K562 (cell line): Measurements from ENCODE around the gene ADCY9. TPM values are rescaled to one million over a fixed set of nuclear protein-coding genes. Genes with fewer than 3 reads are reported as not detected.

ENCODE experiments used
- ATAC-seq: fragments of 200-7000 bp; cut with Tn5 transposase; 3 replicates; pipeline ENCODE4 v1.9.1; 2020; ENCODE audit warnings: moderate library complexity
- BruUV-seq: library from RNA; stranded (reverse); fragments of 400-500 nt; replicated peaks from 2 replicates; lab custom pipeline; 2021; lab: Mats Ljungman, UMichigan
- CTCF ChIA-PET: fragments of 300-600 bp; formaldehyde crosslinking; extraction: SDS; loops from one replicate; lab custom pipeline; 2021; ENCODE audit warnings: low intra/inter-chr PET ratio; lab: Yijun Ruan, JAX
- POLR2A ChIA-PET: fragments of 300-600, 350-650 bp; sonication (Branson Sonifier 250); formaldehyde crosslinking; extraction: SDS; loops from one replicate; lab custom pipeline; 2021; ENCODE audit warnings: antibody characterized with exemption, inconsistent platforms; lab: Yijun Ruan, JAX
- DNase-seq, 4 experiments: peaks; one replicate each; pipeline versions ENCODE4 v3.0.0 to v3.0.0-alpha.2; 2011 to 2018; ENCODE audit warnings: low spot score in 3 of 4, mixed read lengths in 3 of 4; ENCODE audit errors: extremely low read depth in 1 of 4
- FAIRE-seq: peaks from 2 replicates; lab custom pipeline; 2011; peaks lifted over from hg19 to GRCh38; lab: Jason Lieb, UNC
- H2AFZ ChIP-seq: 2 replicates; pipeline ENCODE4 v1.6.0; 2011; ENCODE audit warnings: low read depth, low read length, control low read depth, inconsistent platforms
- H3K27ac ChIP-seq: fragments of 200-600 bp; 3 replicates; pipeline ENCODE4 v1.8.0; 2011; ENCODE audit warnings: low read depth, mild to moderate bottlenecking, control low read depth, inconsistent platforms, low read length, moderate library complexity, mixed read lengths; ENCODE audit errors: extremely low read depth
- H3K27me3 ChIP-seq, 2 experiments: fragments of 300-600 bp in 1 of 2; 2 replicates in 1 of 2; 3 replicates in 1 of 2; pipeline versions ENCODE4 v1.6.0 to v1.8.0; 2011; ENCODE audit warnings: inconsistent platforms in 2 of 2, low read length in 2 of 2, mild to moderate bottlenecking in 1 of 2, mixed read lengths in 1 of 2, moderate library complexity in 1 of 2; ENCODE audit not compliant: control insufficient read depth in 2 of 2, insufficient read depth in 2 of 2
- H3K36me3 ChIP-seq: fragments of 300-600 bp; 3 replicates; pipeline ENCODE4 v1.8.0; 2011; ENCODE audit warnings: mild to moderate bottlenecking, low read length, inconsistent platforms; ENCODE audit not compliant: control insufficient read depth, insufficient read depth
- H3K4me1 ChIP-seq, 2 experiments: fragments of 200-600 bp in 1 of 2; replicated peaks in 1 of 2; 2 replicates in 1 of 2; 3 replicates in 1 of 2; pipeline versions ENCODE4 v1.5.1 to v1.8.0; 2011; ENCODE audit warnings: inconsistent platforms in 2 of 2, low read length in 2 of 2, mild to moderate bottlenecking in 1 of 2, mixed read lengths in 1 of 2, moderate library complexity in 1 of 2; ENCODE audit not compliant: control insufficient read depth in 2 of 2, insufficient read depth in 2 of 2
- H3K4me2 ChIP-seq: 2 replicates; pipeline ENCODE4 v1.6.1; 2011; ENCODE audit warnings: low read length, control low read depth, inconsistent platforms, mixed read lengths; ENCODE audit not compliant: insufficient read depth
- H3K4me3 ChIP-seq: fragments of 200-600 bp; sonication (generic), shearing (Covaris generic); 2 replicates; pipeline ENCODE4 v1.5.1; 2016; ENCODE audit warnings: control low read depth, inconsistent platforms
- H3K79me2 ChIP-seq: fragments of 200-600 bp; 3 replicates; pipeline ENCODE4 v1.8.0; 2011; ENCODE audit warnings: low read length, inconsistent platforms; ENCODE audit not compliant: control insufficient read depth, insufficient read depth
- H3K9ac ChIP-seq, 2 experiments: 2 replicates each; pipeline versions ENCODE4 v1.6.0 to v1.6.1; 2011; ENCODE audit warnings: low read depth in 2 of 2, low read length in 2 of 2, control low read depth in 1 of 2, inconsistent platforms in 1 of 2, mild to moderate bottlenecking in 1 of 2, mixed read lengths in 1 of 2; ENCODE audit not compliant: insufficient read depth in 1 of 2
- H3K9me1 ChIP-seq: one replicate; pipeline ENCODE4 v1.6.0; 2011; ENCODE audit warnings: inconsistent platforms, mild to moderate bottlenecking, low read length, moderate library complexity; ENCODE audit not compliant: control insufficient read depth, insufficient read depth
- H3K9me3 ChIP-seq: replicated peaks from 2 replicates; pipeline ENCODE4 v1.5.1; 2011; ENCODE audit warnings: low read depth, low read length, inconsistent platforms; ENCODE audit not compliant: control insufficient read depth, insufficient read depth
- H4K20me1 ChIP-seq: replicated peaks from 2 replicates; pipeline ENCODE4 v1.6.1; 2011; ENCODE audit warnings: low read length, inconsistent platforms, mixed read lengths; ENCODE audit not compliant: control insufficient read depth, insufficient read depth
- SUPT5H ChIP-seq: fragments of 450-650 bp; IDR thresholded peaks from 2 replicates; pipeline ENCODE4 v1.6.1; 2016
- TCF3 ChIP-seq: sonication (generic); formaldehyde crosslinking; IDR thresholded peaks from 2 replicates; pipeline ENCODE4 v1.4.0; 2020; ENCODE audit warnings: mild to moderate bottlenecking, missing genetic modification reagents
- TFAM ChIP-seq: fragments of 250-450 bp; sonication (Bioruptor Pico); conservative IDR thresholded peaks from 2 replicates; pipeline ENCODE4 v1.5.0; 2021; ENCODE audit warnings: mild to moderate bottlenecking, moderate library complexity
- ZBTB17 ChIP-seq: fragments of 450-650 bp; formaldehyde crosslinking; IDR thresholded peaks from 2 replicates; pipeline ENCODE4 v1.4.0; 2020; ENCODE audit warnings: mild to moderate bottlenecking
- ZNF384 ChIP-seq: IDR thresholded peaks from 2 replicates; pipeline ENCODE4 v1.6.1; 2012; ENCODE audit warnings: low read depth, low read length, improper control_type of control experiment
- WGBS: fragments of 100-300 bp; shearing (Covaris generic); methylation state at CpG from one replicate; pipeline ENCODE4 v1.1.6; 2016; ENCODE audit warnings: low coverage, mixed read lengths; ENCODE audit not compliant: insufficient coverage; ENCODE audit errors: missing lambda C conversion rate; 5-methylcytosine and 5-hydroxymethylcytosine counted together
- in situ Hi-C: fragments of 300-500 bp; cut with MboI; formaldehyde crosslinking; loops from 4 replicates; pipeline ENCODE4 v1.15.0; 2018; ENCODE audit warnings: inconsistent platforms, mixed read lengths
- intact Hi-C: fragments of 100-400 bp; cut with micrococcal nuclease; formaldehyde crosslinking; loops from 2 replicates; pipeline ENCODE4 v1.14.2; 2022
- polyA plus RNA-seq, 8 experiments: library from polyadenylated mRNA; depleted of rRNA in 4 of 8; stranded (reverse) in 5 of 8; unstranded in 3 of 8; fragments of >200 nt; fragmentation: Nextera tagmentation in 2 of 8; fragmentation: Illumina TruSeq in 1 of 8; extraction: Ambion mirVana in 2 of 8; extraction: Trizol in 1 of 8; gene quantifications; 2 replicates each; pipeline versions ENCODE4 v1.2.1 to v1.2.3, GENCODE V29; 2011 to 2014; ENCODE audit warnings: inconsistent platforms in 1 of 8, missing spikeins in 1 of 8
- total RNA-seq, 7 experiments: library from RNA; depleted of rRNA in 6 of 7; stranded (reverse); fragments of >200 nt in 6 of 7; fragmentation: Illumina TruSeq in 2 of 7; extraction: Trizol in 2 of 7; gene quantifications; 2 replicates each; pipeline versions ENCODE4 v1.2.1 to v1.2.3, GENCODE V29; 2011 to 2021; ENCODE audit warnings: low replicate concordance in 1 of 7
- TF ChIP-seq, protein P1 (sequence below): IDR thresholded peaks from 2 replicates; pipeline ENCODE4 v1.6.1; 2016; ENCODE audit warnings: missing genetic modification characterization, missing compliant biosample characterization
- TF ChIP-seq, protein P2 (sequence below): sonication (generic); formaldehyde crosslinking; IDR thresholded peaks from 2 replicates; pipeline ENCODE4 v1.8.0; 2022; ENCODE audit warnings: mild to moderate bottlenecking, missing genetic modification reagents

The ADCY9 gene
- total and polyA plus RNA-seq, 9 of the 15 experiments (the other 6 are each of a cell fraction or from before 2014, with no cell fraction given), result 0.03 to 0.29 (median 0.17) TPM

DNA sequence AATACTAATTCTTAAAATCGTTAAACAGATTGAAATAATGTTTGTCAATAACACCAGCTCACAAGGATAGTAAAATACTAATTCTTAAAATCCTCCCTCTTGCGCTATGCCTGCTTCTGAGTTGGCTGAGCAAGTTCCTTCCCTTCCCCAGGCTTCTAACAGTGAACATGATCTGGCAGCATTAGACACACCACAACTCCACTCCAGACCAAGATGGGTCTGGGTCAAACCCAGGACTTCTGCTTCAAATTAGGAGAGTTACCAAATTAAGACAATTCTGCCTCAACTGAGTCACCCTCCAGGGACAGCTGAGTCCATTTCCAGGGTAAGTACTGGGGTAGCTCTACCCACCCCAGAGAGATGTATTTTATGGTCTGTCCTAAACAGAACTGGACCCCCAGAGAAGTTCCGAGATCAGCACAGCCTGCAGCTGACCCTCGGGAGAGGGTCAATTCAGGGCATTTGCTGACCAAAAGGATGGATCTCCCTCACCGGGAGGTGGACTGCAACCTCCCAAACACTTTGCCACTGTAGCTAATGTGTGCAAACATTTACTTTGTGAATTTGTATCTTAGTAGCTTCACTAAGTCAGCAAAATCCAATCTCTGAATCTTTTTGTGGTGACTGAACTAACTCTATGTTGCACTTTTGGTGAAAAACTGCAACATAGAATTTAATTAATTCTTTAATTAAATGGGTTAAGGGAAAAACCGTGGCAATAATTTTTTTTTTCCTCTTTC lies 48.8 kb downstream of the ADCY9 start:
- TF ChIP-seq ZBTB17 (CRISPR knock-in tag) (no peak), TFAM (no peak), SUPT5H (no peak), TCF3 (CRISPR knock-in tag) (no peak), ZNF384 (no peak)
- TF ChIP-seq, protein P1, sequence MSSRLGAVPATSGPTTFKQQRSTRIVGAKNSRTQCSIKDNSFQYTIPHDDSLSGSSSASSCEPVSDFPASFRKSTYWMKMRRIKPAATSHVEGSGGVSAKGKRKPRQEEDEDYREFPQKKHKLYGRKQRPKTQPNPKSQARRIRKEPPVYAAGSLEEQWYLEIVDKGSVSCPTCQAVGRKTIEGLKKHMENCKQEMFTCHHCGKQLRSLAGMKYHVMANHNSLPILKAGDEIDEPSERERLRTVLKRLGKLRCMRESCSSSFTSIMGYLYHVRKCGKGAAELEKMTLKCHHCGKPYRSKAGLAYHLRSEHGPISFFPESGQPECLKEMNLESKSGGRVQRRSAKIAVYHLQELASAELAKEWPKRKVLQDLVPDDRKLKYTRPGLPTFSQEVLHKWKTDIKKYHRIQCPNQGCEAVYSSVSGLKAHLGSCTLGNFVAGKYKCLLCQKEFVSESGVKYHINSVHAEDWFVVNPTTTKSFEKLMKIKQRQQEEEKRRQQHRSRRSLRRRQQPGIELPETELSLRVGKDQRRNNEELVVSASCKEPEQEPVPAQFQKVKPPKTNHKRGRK (tag), result no peak
- TF ChIP-seq, protein P2, sequence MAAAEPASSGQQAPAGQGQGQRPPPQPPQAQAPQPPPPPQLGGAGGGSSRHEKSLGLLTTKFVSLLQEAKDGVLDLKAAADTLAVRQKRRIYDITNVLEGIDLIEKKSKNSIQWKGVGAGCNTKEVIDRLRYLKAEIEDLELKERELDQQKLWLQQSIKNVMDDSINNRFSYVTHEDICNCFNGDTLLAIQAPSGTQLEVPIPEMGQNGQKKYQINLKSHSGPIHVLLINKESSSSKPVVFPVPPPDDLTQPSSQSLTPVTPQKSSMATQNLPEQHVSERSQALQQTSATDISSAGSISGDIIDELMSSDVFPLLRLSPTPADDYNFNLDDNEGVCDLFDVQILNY (CRISPR knock-in tag), result no peak
- ATAC-seq (no peak), FAIRE-seq (no peak), DNase-seq (no peak)
- ChIA-PET POLR2A (no interaction called here), CTCF (no interaction called here)
- no peaks in the 10 kb centered on the region for H3K9me1 ChIP-seq
- in situ Hi-C loops, result no loop called here
- no peak overlapping the region for H3K4me2 ChIP-seq
- WGBS, result 10% methylated on average over 6 of the region's 6 CpGs
- no peak overlapping the region for H3K27ac ChIP-seq
- no peak overlapping the region for H2AFZ ChIP-seq
- BruUV-seq, result no TSS peak
- no peaks in the 10 kb centered on the region for H4K20me1 ChIP-seq
- peaks cover 10 to 33% of the 10 kb centered on the region in 2 experiments; a peak in 3 of 5 replicates for H3K27me3 ChIP-seq
- no peaks in the 10 kb centered on the region for H3K4me1 ChIP-seq
- no peaks in the 10 kb centered on the region for H3K79me2 ChIP-seq
- intact Hi-C loops, result no loop called here
- no peak overlapping the region for H3K4me3 ChIP-seq
- H3K9ac ChIP-seq, result no peak overlapping the region
- no peaks in the 10 kb centered on the region for H3K9me3 ChIP-seq
- H3K36me3 ChIP-seq, result no peaks in the 10 kb centered on the region
